ENCODE results near the gene GRAMD1B.
"Not testable (repeated sequence)": the region's sequence is repeated elsewhere in the genome, so short reads cannot be mapped to it uniquely, and the experiment has no call there.

GRAMD1B gene

GRCh38 chr11:123443851-123444623, 14.0 kb downstream of the GRAMD1B start:
- DNase-seq (ENCODE audit: low spot score): no peak

GRCh38 chr11:123448823-123449222, 18.8 kb downstream of the GRAMD1B start:
- no peak for DNase-seq (ENCODE audit: low spot score)

GRCh38 chr11:123449436-123449835, 19.4 kb downstream of the GRAMD1B start:
- no peak for DNase-seq (ENCODE audit: low spot score)

- DNase-seq (ENCODE audit: low spot score): no peak
Measured at GRCh38 chr11:123450623-123451022, 20.6 kb downstream of the GRAMD1B start.

GRCh38 chr11:123451183-123451781, 21.2 kb downstream of the GRAMD1B start:
- DNase-seq (ENCODE audit: low spot score): no peak

GRCh38 chr11:123452794-123453193, 22.7 kb downstream of the GRAMD1B start:
- no peak for DNase-seq (ENCODE audit: low spot score)

GRCh38 chr11:123454060-123454651, 24.1 kb downstream of the GRAMD1B start:
- DNase-seq (ENCODE audit: low spot score): no peak

GRCh38 chr11:123454796-123455195, 24.7 kb downstream of the GRAMD1B start:
- DNase-seq (ENCODE audit: low spot score): no peak

- DNase-seq (ENCODE audit: low spot score): not testable (repeated sequence)
Measured at GRCh38 chr11:123456448-123456847, 26.4 kb downstream of the GRAMD1B start.

GRCh38 chr11:123457187-123457770, 27.2 kb downstream of the GRAMD1B start:
- no peak for DNase-seq (ENCODE audit: low spot score)

GRCh38 chr11:123458501-123458900, 28.4 kb downstream of the GRAMD1B start:
- no peak for DNase-seq (ENCODE audit: low spot score)

GRCh38 chr11:123460012-123460700, 30.1 kb downstream of the GRAMD1B start:
- DNase-seq (ENCODE audit: low spot score): no peak

- DNase-seq (ENCODE audit: low spot score): no peak
Measured at GRCh38 chr11:123461164-123461563, 31.1 kb downstream of the GRAMD1B start.

GRCh38 chr11:123465667-123466066, 35.6 kb downstream of the GRAMD1B start:
- DNase-seq (ENCODE audit: low spot score): not testable (repeated sequence)

- not testable (repeated sequence) for DNase-seq (ENCODE audit: low spot score)
Measured at GRCh38 chr11:123466172-123466571, 36.1 kb downstream of the GRAMD1B start.

- no peak for DNase-seq (ENCODE audit: low spot score)
Measured at GRCh38 chr11:123469089-123469488, 39.0 kb downstream of the GRAMD1B start.

GRCh38 chr11:123469586-123469985, 39.5 kb downstream of the GRAMD1B start:
- DNase-seq (ENCODE audit: low spot score): no peak

- DNase-seq (ENCODE audit: low spot score): no peak
Measured at GRCh38 chr11:123470842-123471241, 40.8 kb downstream of the GRAMD1B start.

- DNase-seq (ENCODE audit: low spot score): no peak
Measured at GRCh38 chr11:123472236-123472935, 42.3 kb downstream of the GRAMD1B start.

- no peak for DNase-seq (ENCODE audit: low spot score)
Measured at GRCh38 chr11:123473941-123474677, 44.0 kb downstream of the GRAMD1B start.

GRCh38 chr11:123474994-123475393, 44.9 kb downstream of the GRAMD1B start:
- no peak for DNase-seq (ENCODE audit: low spot score)
